HG02642 (cell line): ENCODE results near the gene ZNF790.
"Not testable (repeated sequence)": the region's sequence is repeated elsewhere in the genome, so short reads cannot be mapped to it uniquely, and the experiment has no call there.

Source experiments
- ATAC-seq: cut with Tn5 transposase; IDR thresholded peaks from one replicate; pipeline ENCODE4 v1.9.1; 2021; ENCODE audit warnings: mild to moderate bottlenecking; ENCODE audit not compliant: unreplicated experiment, poor library complexity

ZNF790 gene

GRCh38 chr19:36837906-36838783 lies at the start of gene ZNF790:
ZNF790 (minus strand) TSS chr19:36838387; CDS start chr19:36825619, 12,768 bp downstream.
- ATAC-seq: peak; percentile 92

DNA sequence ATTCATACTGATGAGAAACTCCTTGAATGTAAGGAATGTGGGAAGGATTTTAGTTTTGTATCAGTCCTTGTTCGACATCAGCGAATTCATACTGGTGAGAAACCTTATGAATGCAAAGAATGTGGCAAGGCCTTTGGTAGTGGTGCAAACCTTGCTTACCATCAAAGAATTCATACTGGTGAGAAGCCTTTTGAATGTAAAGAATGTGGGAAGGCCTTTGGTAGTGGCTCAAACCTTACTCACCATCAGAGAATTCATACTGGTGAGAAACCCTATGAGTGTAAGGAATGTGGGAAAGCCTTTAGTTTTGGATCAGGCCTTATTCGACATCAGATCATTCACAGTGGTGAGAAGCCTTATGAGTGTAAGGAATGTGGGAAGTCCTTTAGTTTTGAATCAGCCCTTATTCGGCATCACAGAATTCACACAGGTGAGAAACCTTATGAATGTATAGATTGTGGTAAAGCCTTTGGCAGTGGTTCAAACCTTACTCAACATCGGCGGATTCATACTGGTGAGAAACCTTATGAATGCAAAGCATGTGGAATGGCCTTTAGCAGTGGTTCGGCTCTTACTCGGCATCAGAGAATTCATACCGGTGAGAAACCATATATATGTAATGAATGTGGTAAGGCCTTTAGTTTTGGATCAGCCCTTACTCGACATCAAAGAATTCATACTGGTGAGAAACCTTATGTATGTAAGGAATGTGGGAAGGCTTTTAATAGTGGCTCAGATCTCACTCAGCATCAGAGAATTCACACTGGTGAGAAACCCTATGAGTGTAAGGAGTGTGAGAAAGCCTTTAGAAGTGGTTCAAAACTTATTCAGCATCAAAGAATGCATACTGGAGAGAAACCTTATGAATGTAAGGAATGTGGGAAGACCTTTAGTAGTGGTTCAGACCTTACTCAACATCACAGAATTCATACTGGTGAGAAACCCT lies 39.1 kb upstream of the ZNF790 start:
- no peak for ATAC-seq

DNA sequence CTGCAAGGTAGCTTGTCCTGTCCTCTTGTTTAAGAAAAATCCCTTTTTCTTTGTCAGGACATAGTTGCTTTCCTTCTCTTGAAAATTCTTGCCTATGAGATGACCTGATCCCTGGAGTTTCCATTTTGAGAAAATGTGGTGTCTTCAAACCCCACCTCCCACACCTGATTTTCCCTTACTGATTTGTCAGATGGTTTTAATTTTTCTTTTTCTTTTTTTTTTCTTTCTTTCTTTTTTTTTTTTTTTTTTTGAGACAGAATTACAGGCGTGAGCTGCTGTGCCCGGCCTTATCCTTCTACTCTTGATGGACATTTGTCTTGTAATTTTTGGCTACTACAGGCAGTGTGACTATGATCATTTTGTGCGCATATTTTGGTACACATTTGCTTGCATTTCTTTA lies 13.7 kb upstream of the ZNF790 start:
- ATAC-seq: no peak

DNA sequence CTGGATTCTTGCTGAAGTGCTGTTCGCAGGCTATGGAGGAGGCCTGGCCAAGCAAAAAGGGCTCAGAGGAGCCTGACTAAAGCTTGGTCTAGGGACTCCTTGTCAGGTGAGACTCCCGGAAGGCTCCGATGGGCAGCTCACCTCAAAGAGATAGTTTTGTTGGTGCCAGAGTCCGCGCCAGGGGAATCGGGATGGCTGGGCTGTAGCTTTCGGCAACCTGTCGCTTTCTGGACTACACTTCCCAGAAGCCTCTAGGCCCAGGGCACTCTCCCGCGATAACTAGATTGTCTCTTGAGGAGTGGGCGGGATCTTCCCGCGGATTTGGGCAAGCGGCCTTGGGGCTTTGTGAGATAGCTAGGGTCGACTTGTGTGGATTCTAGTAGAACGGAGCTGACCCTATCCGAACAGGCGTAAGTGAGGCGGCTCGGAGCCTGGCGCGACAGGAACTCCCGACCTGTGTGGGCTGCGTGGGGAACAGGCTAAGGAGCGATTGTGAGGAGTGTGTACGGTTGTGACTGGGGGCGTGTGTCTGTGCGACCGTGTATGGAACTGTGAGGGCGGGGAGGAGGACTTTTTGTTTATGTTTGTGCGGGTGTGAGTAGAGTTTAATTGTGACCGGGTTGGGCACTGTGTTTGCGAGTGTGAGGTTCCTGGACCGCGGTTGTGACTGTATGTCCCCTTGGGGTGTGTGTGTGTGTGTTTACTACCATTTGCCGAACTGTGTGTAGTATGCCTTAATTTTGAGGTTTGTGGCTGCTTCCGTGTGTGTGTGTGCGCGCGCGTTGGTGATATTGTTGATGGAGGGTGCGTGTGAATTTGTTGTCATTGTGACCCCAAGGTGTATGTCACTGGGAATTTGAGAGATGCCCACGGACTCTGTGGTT lies 12.6 kb upstream of the ZNF790 start, which contains the start of gene ZNF345:
Gene ZNF345 (plus strand): TSS at position 318 of the 884 bp plus-strand sequence. CDS start 25,955 bp downstream, outside the sequence.
- peak; percentile 83 for ATAC-seq

DNA sequence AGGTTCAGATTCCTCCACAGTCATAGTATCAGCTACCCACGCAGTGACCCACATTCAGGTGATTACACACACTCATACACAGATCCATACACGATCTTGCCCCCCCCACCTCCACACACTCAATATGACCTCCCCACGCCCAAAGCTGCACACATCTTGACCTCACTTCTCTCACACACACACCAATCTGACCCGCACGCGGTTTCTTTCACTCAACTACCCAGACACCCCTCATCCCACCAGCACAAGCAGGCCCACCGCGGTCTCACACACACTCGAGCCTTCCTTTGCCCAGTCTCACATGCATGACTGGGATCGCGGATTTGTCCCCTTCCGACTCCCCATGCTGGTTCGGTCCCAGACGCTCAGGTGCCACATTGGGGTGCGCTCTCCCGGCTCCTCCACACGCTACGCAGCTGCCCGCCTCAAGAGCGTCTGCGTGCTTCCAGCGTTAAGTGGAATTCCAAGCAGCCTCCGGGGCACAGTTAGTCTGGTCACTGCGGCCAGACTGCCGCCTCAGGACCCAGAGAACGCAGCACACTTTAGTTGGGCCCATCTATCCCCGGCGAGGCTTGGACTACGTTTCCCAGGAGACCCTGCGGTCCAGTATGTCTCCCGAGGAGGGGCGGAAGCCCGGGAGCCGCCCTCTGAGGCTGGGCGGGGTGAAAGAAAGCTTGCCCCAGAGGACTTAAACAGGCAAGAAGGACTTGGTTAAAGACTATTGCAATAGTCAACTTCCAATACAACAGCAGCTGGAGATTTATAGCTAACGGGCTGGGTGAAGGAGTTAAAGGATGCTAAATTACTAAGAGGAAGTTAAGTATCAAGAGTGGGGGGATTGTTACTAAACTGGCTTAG lies 11.7 kb upstream of the ZNF790 start:
- ATAC-seq: peak; percentile 88

- no peak for ATAC-seq
These were observed 9.8 kb upstream of the ZNF790 start for GRCh38 chr19:36847968-36848367.

DNA sequence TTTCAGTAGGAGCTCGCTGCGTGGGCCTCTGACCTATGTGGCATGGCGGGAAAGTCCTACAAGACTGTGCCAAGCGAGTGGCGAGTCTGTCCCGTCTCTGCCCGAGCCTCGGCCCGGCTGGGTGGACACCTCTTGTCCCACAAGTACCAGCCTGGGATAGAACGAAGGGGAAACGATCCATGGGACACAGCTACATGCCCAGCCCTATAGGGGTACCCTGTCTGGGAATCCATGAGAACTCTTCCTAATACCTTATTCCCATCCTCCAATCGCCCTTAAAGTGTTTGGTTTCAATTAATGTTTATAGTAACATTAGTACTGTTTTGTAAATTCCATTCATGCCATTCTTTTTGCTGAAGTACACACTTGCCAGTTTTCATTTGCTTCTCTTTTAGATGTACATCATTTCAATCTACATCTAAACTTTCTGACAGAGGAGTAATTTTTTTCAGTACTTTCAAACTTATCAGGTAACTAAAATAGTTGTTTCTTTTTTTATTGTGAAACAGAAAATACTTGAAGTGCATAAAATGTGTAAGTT lies 667 bp upstream of the ZNF790 start:
- no peak for ATAC-seq

DNA sequence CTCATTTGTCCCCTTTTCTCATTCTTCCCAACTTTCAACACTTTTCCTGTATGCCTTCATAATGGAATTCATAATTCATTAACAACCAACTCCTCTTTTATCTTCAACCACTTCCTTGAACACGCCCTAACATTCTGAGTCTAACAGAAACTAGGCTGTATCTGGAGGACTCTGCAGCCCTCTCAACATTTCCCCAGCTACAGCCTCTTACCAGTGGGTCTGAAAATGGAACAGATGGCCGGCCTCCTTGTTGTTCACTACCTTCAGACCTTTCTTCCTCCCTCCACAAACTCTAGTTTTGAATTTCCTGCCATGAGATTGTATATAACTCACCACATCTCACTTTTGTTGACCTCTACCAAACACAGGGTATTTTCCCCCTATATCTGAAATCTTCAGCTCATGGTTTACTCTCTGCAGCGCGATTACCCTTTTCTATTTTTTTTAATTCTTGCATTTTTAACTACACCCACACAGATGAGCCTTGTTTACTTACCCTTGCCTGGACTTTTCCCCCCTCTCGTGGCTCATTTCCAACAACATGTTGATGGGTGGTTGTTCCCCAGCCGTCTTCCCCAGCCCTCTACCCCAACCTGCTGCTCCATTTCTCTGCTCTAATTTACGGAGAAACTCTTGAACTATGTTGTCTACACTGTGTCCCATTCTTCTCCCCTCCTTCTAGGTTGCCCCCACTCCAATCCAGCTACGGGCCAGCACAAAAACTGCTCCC lies 846 bp downstream of the ZNF790 start:
- no peak for ATAC-seq

- ATAC-seq: no peak
These were observed 4.8 kb downstream of the ZNF790 start for GRCh38 chr19:36833430-36833829.

- no peak for ATAC-seq
These were observed 16.4 kb downstream of the ZNF790 start for GRCh38 chr19:36821758-36822157.

DNA sequence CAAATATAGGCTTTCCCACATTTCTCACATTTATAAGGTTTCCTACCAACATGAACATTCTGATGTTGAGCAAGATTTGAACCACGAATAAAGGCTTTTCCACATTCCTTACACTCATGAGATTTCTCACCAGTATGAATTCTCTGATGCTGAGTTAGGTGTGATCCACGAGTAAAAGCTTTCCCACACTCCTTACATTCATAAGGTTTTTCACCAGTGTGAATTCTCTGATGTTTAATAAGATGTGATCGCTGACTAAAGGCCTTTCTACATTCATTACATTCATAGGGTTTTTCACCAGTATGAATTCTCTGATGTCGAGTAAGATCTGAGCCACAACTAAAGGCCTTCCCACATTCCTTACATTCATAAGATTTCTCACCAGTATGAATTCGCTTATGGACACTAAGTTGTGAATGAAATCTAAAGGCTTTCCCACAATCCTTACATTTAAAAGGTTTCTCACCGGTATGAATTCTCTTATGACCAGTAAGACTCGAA lies 19.0 kb downstream of the ZNF790 start:
- ATAC-seq: no peak

DNA sequence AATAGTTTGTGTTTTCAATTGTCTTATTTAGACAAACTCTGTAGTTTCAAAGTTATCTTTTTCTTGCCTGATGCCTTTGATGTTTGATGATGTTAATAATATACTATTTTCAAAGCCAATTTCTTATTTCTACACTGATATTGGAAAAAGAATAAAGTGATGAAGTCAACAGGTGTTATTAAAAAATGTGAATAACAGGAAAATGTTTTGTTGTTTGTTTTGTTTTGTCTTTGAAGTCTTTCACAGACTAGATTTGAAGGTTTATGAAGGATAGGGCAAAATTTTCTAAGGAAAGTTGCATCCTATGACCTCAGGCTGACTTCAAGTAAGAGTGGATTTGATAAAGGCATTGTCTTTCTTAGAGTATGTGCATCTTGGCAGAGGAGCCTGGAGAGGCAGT lies 31.2 kb downstream of the ZNF790 start:
- ATAC-seq: no peak

- no peak for ATAC-seq
These were observed 32.8 kb downstream of the ZNF790 start for GRCh38 chr19:36805364-36805763.

GRCh38 chr19:36797786-36798108 lies 40.4 kb downstream of the ZNF790 start:
- no peak for ATAC-seq

DNA sequence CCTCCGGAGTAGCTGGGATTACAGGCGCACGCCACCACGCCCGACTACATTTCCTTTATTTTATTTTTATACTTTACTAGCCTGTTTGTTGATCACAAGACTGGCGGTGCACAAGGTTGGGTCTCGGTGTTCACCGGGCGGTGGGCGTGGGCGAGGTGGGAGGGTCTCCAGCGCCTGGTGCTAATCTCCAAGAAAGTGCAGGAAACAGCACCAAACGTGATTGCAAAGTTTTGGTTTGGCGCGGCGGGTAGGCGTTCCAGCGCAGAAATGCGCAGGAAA lies 41.5 kb downstream of the ZNF790 start:
- ATAC-seq: no peak

GRCh38 chr19:36791420-36792141 lies 46.6 kb downstream of the ZNF790 start:
- ATAC-seq: not testable (repeated sequence)

DNA sequence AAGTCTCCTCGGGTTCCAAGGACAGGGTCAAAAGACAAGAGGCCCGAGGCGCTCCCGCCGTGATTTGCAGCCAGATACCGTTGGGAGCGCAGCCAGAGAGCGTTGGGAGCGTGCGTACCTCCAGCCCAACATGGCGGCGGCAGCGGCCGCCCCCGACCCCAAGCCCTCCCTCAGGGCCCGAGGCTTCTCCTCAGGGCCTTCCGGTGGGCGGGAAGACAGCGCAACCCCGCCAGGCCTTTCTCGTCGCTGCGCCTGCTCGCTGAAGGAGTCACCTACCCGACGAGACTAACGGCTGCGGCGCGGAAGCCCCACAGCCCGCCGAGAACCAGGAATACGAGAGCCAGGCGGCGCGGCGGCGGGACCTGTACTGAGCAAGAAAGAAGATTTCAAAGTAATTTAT lies 62.4 kb downstream of the ZNF790 start:
- ATAC-seq: no peak

GRCh38 chr19:36773223-36773579 lies 65.0 kb downstream of the ZNF790 start:
- ATAC-seq: peak; percentile 25
